Calu3 (cell line): ENCODE results near the gene MAP3K21. TPM values are rescaled to one million over a fixed set of nuclear protein-coding genes. Genes with fewer than 3 reads are reported as not detected.

Source experiments
- BruUV-seq: library from RNA; stranded (reverse); fragments of 400-500 nt; replicated peaks from 2 replicates; lab custom pipeline; 2021; lab: Mats Ljungman, UMichigan
- CTCF ChIA-PET: fragments of 300-600 bp; sonication (Branson Sonifier 250); formaldehyde crosslinking; loops from one replicate; lab custom pipeline; 2022; ENCODE audit warnings: antibody characterized with exemption; lab: Charles Lee
- DNase-seq: peaks from one replicate; pipeline ENCODE4 v3.0.0; 2022
- H3K27ac Mint-ChIP-seq: one replicate; pipeline ENCODE4 v1.8.0; 2022; ENCODE audit warnings: mixed read lengths; ENCODE audit not compliant: unreplicated experiment
- H3K27me3 Mint-ChIP-seq: one replicate; pipeline ENCODE4 v1.8.0; 2022; ENCODE audit warnings: mixed read lengths; ENCODE audit not compliant: unreplicated experiment
- H3K36me3 Mint-ChIP-seq: one replicate; pipeline ENCODE4 v1.8.0; 2022; ENCODE audit warnings: mild to moderate bottlenecking, moderate library complexity, mixed read lengths; ENCODE audit not compliant: insufficient read depth, unreplicated experiment
- H3K4me1 Mint-ChIP-seq: one replicate; pipeline ENCODE4 v1.8.0; 2022; ENCODE audit warnings: mild to moderate bottlenecking, low read depth, mixed read lengths; ENCODE audit not compliant: unreplicated experiment
- H3K4me3 Mint-ChIP-seq: one replicate; pipeline ENCODE4 v1.8.0; 2022; ENCODE audit warnings: mild to moderate bottlenecking, low read depth, moderate library complexity, mixed read lengths; ENCODE audit not compliant: unreplicated experiment
- H3K9me3 Mint-ChIP-seq: one replicate; pipeline ENCODE4 v1.8.0; 2022; ENCODE audit warnings: low read depth, mixed read lengths; ENCODE audit not compliant: unreplicated experiment
- CTCF ChIP-seq: fragments of 200-600 bp; IDR thresholded peaks from one replicate; pipeline ENCODE4 v1.8.0; 2022; ENCODE audit warnings: antibody characterized with exemption; ENCODE audit not compliant: unreplicated experiment
- intact Hi-C: fragments of 100-400 bp; cut with micrococcal nuclease; formaldehyde crosslinking; loops from one replicate; pipeline ENCODE4 v1.10.0; 2022; ENCODE audit not compliant: unreplicated experiment
- total RNA-seq: library from RNA; stranded (reverse); gene quantifications from 2 replicates; pipeline ENCODE4 v1.2.3, GENCODE V29; 2022

The MAP3K21 gene
- total RNA-seq, 1 experiment from 2014 or later, result 33.6 TPM

GRCh38 chr1:233389169-233389568 lies 61.6 kb downstream of the MAP3K21 start:
- H3K4me1 Mint-ChIP-seq, result peaks cover 9% of the 10 kb centered on the region
- CTCF ChIA-PET, result no interaction called here
- no peak overlapping the region for H3K4me3 Mint-ChIP-seq
- no peaks in the 10 kb centered on the region for H3K9me3 Mint-ChIP-seq
- DNase-seq, result no peak
- TF ChIP-seq CTCF, result no peak
- TSS peak; percentile 11 for BruUV-seq
- no peak overlapping the region for H3K27ac Mint-ChIP-seq
- H3K36me3 Mint-ChIP-seq, result no peaks in the 10 kb centered on the region
- no peaks in the 10 kb centered on the region for H3K27me3 Mint-ChIP-seq
- intact Hi-C loops, result no loop called here

GRCh38 chr1:233389893-233390292 lies 62.4 kb downstream of the MAP3K21 start:
- no peaks in the 10 kb centered on the region for H3K27me3 Mint-ChIP-seq
- DNase-seq, result no peak
- no peaks in the 10 kb centered on the region for H3K36me3 Mint-ChIP-seq
- intact Hi-C loops, result no loop called here
- no peak overlapping the region for H3K4me3 Mint-ChIP-seq
- H3K4me1 Mint-ChIP-seq, result peaks cover 9% of the 10 kb centered on the region
- no peak for TF ChIP-seq CTCF
- BruUV-seq, result no TSS peak
- no peaks in the 10 kb centered on the region for H3K9me3 Mint-ChIP-seq
- CTCF ChIA-PET, result no interaction called here
- no peak overlapping the region for H3K27ac Mint-ChIP-seq

GRCh38 chr1:233390842-233391737 lies 63.6 kb downstream of the MAP3K21 start:
- BruUV-seq, result no TSS peak
- Mint-ChIP-seq H3K27me3 (no peaks in the 10 kb centered on the region), H3K9me3 (no peaks in the 10 kb centered on the region), H3K4me1 (peaks cover 9% of the 10 kb centered on the region), H3K27ac (no peak overlapping the region), H3K4me3 (no peak overlapping the region), H3K36me3 (no peaks in the 10 kb centered on the region)
- no peak for TF ChIP-seq CTCF
- intact Hi-C loops, result no loop called here
- DNase-seq, result no peak
- CTCF ChIA-PET, result interaction anchor here (1.1 kb wide), 1 partner anchor 27 kb away, joined by 3 read pairs; no protein-coding TSS in a partner anchor

GRCh38 chr1:233393084-233393840 lies 65.7 kb downstream of the MAP3K21 start:
- peaks cover 9% of the 10 kb centered on the region for H3K4me1 Mint-ChIP-seq
- H3K4me3 Mint-ChIP-seq, result no peak overlapping the region

More at GRCh38 chr1:233393084-233393840, 65.7 kb downstream of the MAP3K21 start:
- DNase-seq, result no peak
- no peaks in the 10 kb centered on the region for H3K9me3 Mint-ChIP-seq
- no peak overlapping the region for H3K27ac Mint-ChIP-seq
- BruUV-seq, result no TSS peak
- CTCF ChIA-PET, result interaction anchor here (0.5 to 1.1 kb wide), 3 partner anchors 568 to 718 kb away, joined by 3 read pairs; no protein-coding TSS in a partner anchor
- no peaks in the 10 kb centered on the region for H3K27me3 Mint-ChIP-seq
- intact Hi-C loops, result no loop called here
- no peak for TF ChIP-seq CTCF
- no peaks in the 10 kb centered on the region for H3K36me3 Mint-ChIP-seq
